ENCODE measurements around the gene IREB2. TPM values are rescaled to one million over a fixed set of nuclear protein-coding genes. Genes with fewer than 3 reads are reported as not detected.

The IREB2 gene, protein sequence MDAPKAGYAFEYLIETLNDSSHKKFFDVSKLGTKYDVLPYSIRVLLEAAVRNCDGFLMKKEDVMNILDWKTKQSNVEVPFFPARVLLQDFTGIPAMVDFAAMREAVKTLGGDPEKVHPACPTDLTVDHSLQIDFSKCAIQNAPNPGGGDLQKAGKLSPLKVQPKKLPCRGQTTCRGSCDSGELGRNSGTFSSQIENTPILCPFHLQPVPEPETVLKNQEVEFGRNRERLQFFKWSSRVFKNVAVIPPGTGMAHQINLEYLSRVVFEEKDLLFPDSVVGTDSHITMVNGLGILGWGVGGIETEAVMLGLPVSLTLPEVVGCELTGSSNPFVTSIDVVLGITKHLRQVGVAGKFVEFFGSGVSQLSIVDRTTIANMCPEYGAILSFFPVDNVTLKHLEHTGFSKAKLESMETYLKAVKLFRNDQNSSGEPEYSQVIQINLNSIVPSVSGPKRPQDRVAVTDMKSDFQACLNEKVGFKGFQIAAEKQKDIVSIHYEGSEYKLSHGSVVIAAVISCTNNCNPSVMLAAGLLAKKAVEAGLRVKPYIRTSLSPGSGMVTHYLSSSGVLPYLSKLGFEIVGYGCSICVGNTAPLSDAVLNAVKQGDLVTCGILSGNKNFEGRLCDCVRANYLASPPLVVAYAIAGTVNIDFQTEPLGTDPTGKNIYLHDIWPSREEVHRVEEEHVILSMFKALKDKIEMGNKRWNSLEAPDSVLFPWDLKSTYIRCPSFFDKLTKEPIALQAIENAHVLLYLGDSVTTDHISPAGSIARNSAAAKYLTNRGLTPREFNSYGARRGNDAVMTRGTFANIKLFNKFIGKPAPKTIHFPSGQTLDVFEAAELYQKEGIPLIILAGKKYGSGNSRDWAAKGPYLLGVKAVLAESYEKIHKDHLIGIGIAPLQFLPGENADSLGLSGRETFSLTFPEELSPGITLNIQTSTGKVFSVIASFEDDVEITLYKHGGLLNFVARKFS
- total RNA-seq = 29.9 and 39.0 TPM in 2 replicates

DNA sequence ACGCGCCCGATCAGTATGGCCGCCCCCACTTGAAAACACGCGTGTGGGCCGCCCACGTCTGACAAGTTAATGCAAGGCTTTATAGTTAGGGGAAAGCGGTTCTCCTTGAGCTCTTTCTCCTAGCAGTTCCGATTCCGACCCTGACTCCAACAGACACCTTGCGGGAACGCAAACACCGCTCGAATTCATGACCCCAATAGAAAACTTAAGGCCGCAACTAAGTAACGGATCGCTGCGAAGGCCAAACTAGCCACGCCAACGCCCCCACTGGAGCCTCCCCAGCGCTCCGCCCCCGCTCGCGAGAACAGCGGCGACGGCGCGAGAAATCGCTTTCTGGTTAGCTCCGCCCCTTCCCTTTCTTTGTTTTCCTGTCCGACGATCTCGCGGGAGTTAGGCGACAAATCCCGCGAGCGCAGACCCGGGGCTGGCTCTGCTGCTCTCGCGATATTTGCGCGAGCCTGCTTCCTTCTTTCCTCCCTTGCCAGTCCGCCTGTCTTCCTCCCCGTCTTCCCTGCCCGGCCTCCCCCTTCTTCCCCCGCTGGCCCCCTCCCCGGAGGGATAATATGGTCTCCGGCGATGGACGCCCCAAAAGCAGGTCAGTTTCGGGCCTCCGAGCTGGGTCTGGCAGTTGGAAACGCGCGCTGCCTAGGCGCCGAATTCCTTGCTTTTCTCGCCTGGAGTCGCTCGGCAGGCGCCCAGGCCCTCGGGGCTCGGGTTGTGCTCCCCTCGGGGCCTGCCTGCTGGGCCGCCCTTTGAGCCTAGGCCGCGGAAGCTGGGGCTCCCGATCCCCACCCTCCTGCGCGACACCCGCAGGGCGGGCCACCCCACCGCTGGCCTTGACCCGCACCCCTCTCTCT, at the start of gene IREB2:
Gene IREB2 (plus strand): TSS at position 455 of the 857 bp plus-strand sequence. CDS start 122 bp downstream, at position 577.

DNA sequence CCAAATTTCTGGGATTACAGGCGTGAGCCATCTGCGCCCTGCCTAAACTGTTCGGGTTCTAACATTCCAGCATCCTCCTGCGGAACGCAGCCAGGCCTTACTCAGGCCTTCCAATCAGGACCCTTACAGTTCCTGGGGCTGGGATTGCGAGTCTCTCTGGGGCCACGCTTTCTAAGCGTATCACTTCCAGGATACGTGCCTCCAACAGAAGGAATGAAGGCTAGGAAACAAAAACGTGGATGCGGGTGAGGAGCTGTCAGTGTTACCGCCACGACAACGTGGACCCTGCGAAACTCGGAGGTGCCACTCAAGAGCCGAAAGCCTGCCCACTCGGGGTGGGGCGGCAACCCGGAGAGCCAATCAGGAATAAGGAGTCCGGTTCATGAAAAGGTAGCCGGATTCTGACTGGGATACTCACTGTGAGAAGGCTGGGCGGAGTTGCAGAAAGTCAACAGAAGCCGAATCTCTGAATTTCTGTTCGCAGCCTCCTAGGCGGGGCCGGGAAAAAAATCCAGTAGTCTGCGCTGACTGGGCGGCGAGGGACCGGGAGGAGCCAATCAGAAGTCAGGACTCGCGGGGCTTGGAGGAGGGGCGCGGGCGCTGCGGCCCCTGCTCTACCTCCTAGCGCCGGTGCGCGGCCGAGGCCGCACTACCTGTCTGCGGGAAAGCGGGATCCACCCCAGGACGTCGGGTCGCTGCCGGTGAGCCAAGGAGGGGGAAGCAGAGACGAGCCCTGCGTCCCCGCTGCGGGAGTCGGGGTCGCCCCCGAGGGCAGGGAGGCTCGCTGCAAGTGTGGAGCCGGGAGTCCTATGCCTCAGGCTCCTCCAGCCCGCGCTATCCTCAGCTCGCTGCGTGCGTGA, 69.2 kb downstream of the IREB2 start, which contains the start of gene HYKK:
Gene HYKK (plus strand): TSS at position 607 of the 860 bp plus-strand sequence. CDS start 5,512 bp downstream, outside the sequence.

DNA sequence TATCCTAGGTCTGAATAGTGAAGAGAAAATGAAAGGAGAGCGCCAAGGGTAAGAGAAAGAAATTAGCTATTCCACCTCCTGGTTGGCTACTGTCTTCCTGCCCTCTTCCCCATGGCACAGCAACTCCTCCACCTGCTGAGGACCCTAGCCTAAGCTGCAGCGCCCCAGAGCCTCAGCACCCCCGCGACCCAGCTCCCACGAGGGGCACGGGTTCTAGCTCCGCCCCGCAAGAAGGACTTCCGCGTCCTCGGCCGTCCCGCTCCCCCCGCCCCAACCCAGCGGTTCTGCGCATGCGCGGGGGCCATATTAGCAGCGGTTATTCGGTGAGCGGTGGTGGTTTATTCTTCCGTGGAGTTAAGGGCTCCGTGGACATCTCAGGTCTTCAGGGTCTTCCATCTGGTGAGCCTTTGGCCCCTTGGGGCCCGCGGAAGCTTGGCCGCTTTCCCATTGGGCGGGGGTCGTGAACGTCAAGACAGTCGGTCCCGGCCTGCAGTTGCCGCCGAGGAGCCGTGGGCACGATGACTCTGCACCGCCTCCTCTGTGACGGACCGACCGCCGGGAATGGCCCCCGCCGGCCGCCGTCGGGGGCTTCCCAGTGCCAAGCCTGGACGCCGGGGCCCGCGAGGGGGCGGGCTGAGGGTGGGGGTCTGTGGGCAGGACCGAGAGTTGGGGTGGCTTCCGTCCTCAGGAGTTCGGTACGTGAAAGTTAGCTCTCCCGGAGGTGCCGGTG, 102.3 kb downstream of the IREB2 start, which contains the start of gene PSMA4:
Gene PSMA4 (plus strand): TSS at position 304 of the 730 bp plus-strand sequence. CDS start 1,484 bp downstream, outside the sequence.

Other genes with a start within 250 kb of the IREB2 start
- gene ACSBG1, start 203.7 kb upstream of the IREB2 start, total RNA-seq = not detected in 2 replicates
- gene DNAJA4, start 173.7 kb upstream of the IREB2 start, total RNA-seq = 5.3 and 10.0 TPM in 2 replicates
- 79.0 and 93.5 TPM in 2 replicates for gene SKIC8, start 138.6 kb upstream of the IREB2 start, total RNA-seq
- not detected in 2 replicates for gene CRABP1, start 97.9 kb upstream of the IREB2 start, total RNA-seq
- gene HYKK, start 69.4 kb downstream of the IREB2 start, total RNA-seq = 0.72 and 0.94 TPM in 2 replicates
- 158 and 227 TPM in 2 replicates for gene PSMA4, start 102.2 kb downstream of the IREB2 start, total RNA-seq
- gene CHRNA5, start 127.3 kb downstream of the IREB2 start, total RNA-seq = 2.6 and 4.4 TPM in 2 replicates
- not detected in 2 replicates for gene CHRNA3, start 182.8 kb downstream of the IREB2 start, total RNA-seq
- not detected in 2 replicates for gene CHRNB4, start 203.0 kb downstream of the IREB2 start, total RNA-seq

Data from endothelial cell of coronary artery (primary cell).